ENCODE data around the gene PGGT1B. TPM values are rescaled to one million over a fixed set of nuclear protein-coding genes. Genes with fewer than 3 reads are reported as not detected.
A peak's percentile ranks its signal among the peaks of the same experiment; 100 is the strongest.
"Not testable (repeated sequence)": the region's sequence is repeated elsewhere in the genome, so short reads cannot be mapped to it uniquely, and the experiment has no call there.

The PGGT1B gene
- total RNA-seq, 1 experiment from 2014 or later, result 20.5 TPM

- DNase-seq (ENCODE audit: low read depth), result no peak
Observed at GRCh38 chr5:115260248-115260647, 2.4 kb downstream of the PGGT1B start.

GRCh38 chr5:115257981-115258380 is 4.7 kb downstream of the PGGT1B start:
- no peak for DNase-seq (ENCODE audit: low read depth)

GRCh38 chr5:115249379-115249778 is 13.3 kb downstream of the PGGT1B start:
- not testable (repeated sequence) for DNase-seq (ENCODE audit: low read depth)

GRCh38 chr5:115246361-115246991 is 16.2 kb downstream of the PGGT1B start:
- peak; percentile 35 for DNase-seq (ENCODE audit: low read depth)

- peak; percentile 23 for DNase-seq (ENCODE audit: low read depth)
Observed at GRCh38 chr5:115243412-115243811, 19.3 kb downstream of the PGGT1B start.

- DNase-seq (ENCODE audit: low read depth), result no peak
Observed at GRCh38 chr5:115241881-115242642, 20.6 kb downstream of the PGGT1B start.

GRCh38 chr5:115237066-115237465 is 25.6 kb downstream of the PGGT1B start:
- DNase-seq (ENCODE audit: low read depth), result no peak

- no peak for DNase-seq (ENCODE audit: low read depth)
Observed at GRCh38 chr5:115236599-115236998, 26.1 kb downstream of the PGGT1B start.

- DNase-seq (ENCODE audit: low read depth), result no peak
Observed at GRCh38 chr5:115231598-115231997, 31.1 kb downstream of the PGGT1B start.

- peak; percentile 1 for DNase-seq (ENCODE audit: low read depth)
Observed at GRCh38 chr5:115229606-115230005, 33.1 kb downstream of the PGGT1B start.

- no peak for DNase-seq (ENCODE audit: low read depth)
Observed at GRCh38 chr5:115227281-115227680, 35.4 kb downstream of the PGGT1B start.

- no peak for DNase-seq (ENCODE audit: low read depth)
Observed at GRCh38 chr5:115214541-115214940, 48.1 kb downstream of the PGGT1B start.

- no peak for DNase-seq (ENCODE audit: low read depth)
Observed at GRCh38 chr5:115209279-115209678, 53.4 kb downstream of the PGGT1B start.

- no peak for DNase-seq (ENCODE audit: low read depth)
Observed at GRCh38 chr5:115202952-115203351, 59.7 kb downstream of the PGGT1B start.

GRCh38 chr5:115196161-115196560 is 66.5 kb downstream of the PGGT1B start:
- DNase-seq (ENCODE audit: low read depth), result no peak

- DNase-seq (ENCODE audit: low read depth), result no peak
Observed at GRCh38 chr5:115194676-115195075, 68.0 kb downstream of the PGGT1B start.

GRCh38 chr5:115193295-115193694 is 69.4 kb downstream of the PGGT1B start:
- DNase-seq (ENCODE audit: low read depth), result no peak

GRCh38 chr5:115192098-115192497 is 70.6 kb downstream of the PGGT1B start:
- no peak for DNase-seq (ENCODE audit: low read depth)

- DNase-seq (ENCODE audit: low read depth), result no peak
Observed at GRCh38 chr5:115191474-115192031, 71.1 kb downstream of the PGGT1B start.

- DNase-seq (ENCODE audit: low read depth), result no peak
Observed at GRCh38 chr5:115190388-115190787, 72.3 kb downstream of the PGGT1B start.

GRCh38 chr5:115189866-115190265 is 72.8 kb downstream of the PGGT1B start:
- no peak for DNase-seq (ENCODE audit: low read depth)

- DNase-seq (ENCODE audit: low read depth), result peak; percentile 50
Observed at GRCh38 chr5:115186794-115187193, 75.9 kb downstream of the PGGT1B start.

GRCh38 chr5:115184770-115185169 is 77.9 kb downstream of the PGGT1B start:
- no peak for DNase-seq (ENCODE audit: low read depth)
